K562 (cell line): ENCODE data around the gene CDPF1. TPM values are rescaled to one million over a fixed set of nuclear protein-coding genes. Genes with fewer than 3 reads are reported as not detected.

Experiments
- ATAC-seq: fragments of 200-7000 bp; cut with Tn5 transposase; 3 replicates; pipeline ENCODE4 v1.9.1; 2020; ENCODE audit warnings: moderate library complexity
- BruUV-seq: library from RNA; stranded (reverse); fragments of 400-500 nt; replicated peaks from 2 replicates; lab custom pipeline; 2021; lab: Mats Ljungman, UMichigan
- CTCF ChIA-PET: fragments of 300-600 bp; formaldehyde crosslinking; extraction: SDS; loops from one replicate; lab custom pipeline; 2021; ENCODE audit warnings: low intra/inter-chr PET ratio; lab: Yijun Ruan, JAX
- POLR2A ChIA-PET: fragments of 300-600, 350-650 bp; sonication (Branson Sonifier 250); formaldehyde crosslinking; extraction: SDS; loops from one replicate; lab custom pipeline; 2021; ENCODE audit warnings: antibody characterized with exemption, inconsistent platforms; lab: Yijun Ruan, JAX
- DNase-seq, 4 experiments: peaks; one replicate each; pipeline versions ENCODE4 v3.0.0 to v3.0.0-alpha.2; 2011 to 2018; ENCODE audit warnings: low spot score in 3 of 4, mixed read lengths in 3 of 4; ENCODE audit errors: extremely low read depth in 1 of 4
- FAIRE-seq: peaks from 2 replicates; lab custom pipeline; 2011; peaks lifted over from hg19 to GRCh38; lab: Jason Lieb, UNC
- H2AFZ ChIP-seq: 2 replicates; pipeline ENCODE4 v1.6.0; 2011; ENCODE audit warnings: low read depth, low read length, control low read depth, inconsistent platforms
- H3K27ac ChIP-seq: fragments of 200-600 bp; 3 replicates; pipeline ENCODE4 v1.8.0; 2011; ENCODE audit warnings: low read depth, mild to moderate bottlenecking, control low read depth, inconsistent platforms, low read length, moderate library complexity, mixed read lengths; ENCODE audit errors: extremely low read depth
- H3K27me3 ChIP-seq, 2 experiments: fragments of 300-600 bp in 1 of 2; 2 replicates in 1 of 2; 3 replicates in 1 of 2; pipeline versions ENCODE4 v1.6.0 to v1.8.0; 2011; ENCODE audit warnings: inconsistent platforms in 2 of 2, low read length in 2 of 2, mild to moderate bottlenecking in 1 of 2, mixed read lengths in 1 of 2, moderate library complexity in 1 of 2; ENCODE audit not compliant: control insufficient read depth in 2 of 2, insufficient read depth in 2 of 2
- H3K36me3 ChIP-seq: fragments of 300-600 bp; 3 replicates; pipeline ENCODE4 v1.8.0; 2011; ENCODE audit warnings: mild to moderate bottlenecking, low read length, inconsistent platforms; ENCODE audit not compliant: control insufficient read depth, insufficient read depth
- H3K4me1 ChIP-seq, 2 experiments: fragments of 200-600 bp in 1 of 2; replicated peaks in 1 of 2; 2 replicates in 1 of 2; 3 replicates in 1 of 2; pipeline versions ENCODE4 v1.5.1 to v1.8.0; 2011; ENCODE audit warnings: inconsistent platforms in 2 of 2, low read length in 2 of 2, mild to moderate bottlenecking in 1 of 2, mixed read lengths in 1 of 2, moderate library complexity in 1 of 2; ENCODE audit not compliant: control insufficient read depth in 2 of 2, insufficient read depth in 2 of 2
- H3K4me2 ChIP-seq: 2 replicates; pipeline ENCODE4 v1.6.1; 2011; ENCODE audit warnings: low read length, control low read depth, inconsistent platforms, mixed read lengths; ENCODE audit not compliant: insufficient read depth
- H3K4me3 ChIP-seq: fragments of 200-600 bp; sonication (generic), shearing (Covaris generic); 2 replicates; pipeline ENCODE4 v1.5.1; 2016; ENCODE audit warnings: control low read depth, inconsistent platforms
- H3K79me2 ChIP-seq: fragments of 200-600 bp; 3 replicates; pipeline ENCODE4 v1.8.0; 2011; ENCODE audit warnings: low read length, inconsistent platforms; ENCODE audit not compliant: control insufficient read depth, insufficient read depth
- H3K9ac ChIP-seq, 2 experiments: 2 replicates each; pipeline versions ENCODE4 v1.6.0 to v1.6.1; 2011; ENCODE audit warnings: low read depth in 2 of 2, low read length in 2 of 2, control low read depth in 1 of 2, inconsistent platforms in 1 of 2, mild to moderate bottlenecking in 1 of 2, mixed read lengths in 1 of 2; ENCODE audit not compliant: insufficient read depth in 1 of 2
- H3K9me1 ChIP-seq: one replicate; pipeline ENCODE4 v1.6.0; 2011; ENCODE audit warnings: inconsistent platforms, mild to moderate bottlenecking, low read length, moderate library complexity; ENCODE audit not compliant: control insufficient read depth, insufficient read depth
- H3K9me3 ChIP-seq: replicated peaks from 2 replicates; pipeline ENCODE4 v1.5.1; 2011; ENCODE audit warnings: low read depth, low read length, inconsistent platforms; ENCODE audit not compliant: control insufficient read depth, insufficient read depth
- H4K20me1 ChIP-seq: replicated peaks from 2 replicates; pipeline ENCODE4 v1.6.1; 2011; ENCODE audit warnings: low read length, inconsistent platforms, mixed read lengths; ENCODE audit not compliant: control insufficient read depth, insufficient read depth
- CHCHD3 ChIP-seq: fragments of 250-450 bp; sonication (Bioruptor Pico); IDR thresholded peaks from 2 replicates; pipeline ENCODE4 v2.1.2; 2022; ENCODE audit warnings: mild to moderate bottlenecking
- CTBP1 ChIP-seq: fragments of 450-650 bp; IDR thresholded peaks from 2 replicates; pipeline ENCODE4 v1.6.1; 2016; ENCODE audit warnings: borderline replicate concordance
- PTTG1 ChIP-seq: fragments of 450-650 bp; IDR thresholded peaks from 2 replicates; pipeline ENCODE4 v1.6.1; 2016; ENCODE audit warnings: low read depth, mild to moderate bottlenecking, missing genetic modification characterization, missing compliant biosample characterization
- WGBS: fragments of 100-300 bp; shearing (Covaris generic); methylation state at CpG from one replicate; pipeline ENCODE4 v1.1.6; 2016; ENCODE audit warnings: low coverage, mixed read lengths; ENCODE audit not compliant: insufficient coverage; ENCODE audit errors: missing lambda C conversion rate; 5-methylcytosine and 5-hydroxymethylcytosine counted together
- in situ Hi-C: fragments of 300-500 bp; cut with MboI; formaldehyde crosslinking; loops from 4 replicates; pipeline ENCODE4 v1.15.0; 2018; ENCODE audit warnings: inconsistent platforms, mixed read lengths
- intact Hi-C: fragments of 100-400 bp; cut with micrococcal nuclease; formaldehyde crosslinking; loops from 2 replicates; pipeline ENCODE4 v1.14.2; 2022
- polyA plus RNA-seq, 8 experiments: library from polyadenylated mRNA; depleted of rRNA in 4 of 8; stranded (reverse) in 5 of 8; unstranded in 3 of 8; fragments of >200 nt; fragmentation: Nextera tagmentation in 2 of 8; fragmentation: Illumina TruSeq in 1 of 8; extraction: Ambion mirVana in 2 of 8; extraction: Trizol in 1 of 8; gene quantifications; 2 replicates each; pipeline versions ENCODE4 v1.2.1 to v1.2.3, GENCODE V29; 2011 to 2014; ENCODE audit warnings: inconsistent platforms in 1 of 8, missing spikeins in 1 of 8
- total RNA-seq, 7 experiments: library from RNA; depleted of rRNA in 6 of 7; stranded (reverse); fragments of >200 nt in 6 of 7; fragmentation: Illumina TruSeq in 2 of 7; extraction: Trizol in 2 of 7; gene quantifications; 2 replicates each; pipeline versions ENCODE4 v1.2.1 to v1.2.3, GENCODE V29; 2011 to 2021; ENCODE audit warnings: low replicate concordance in 1 of 7
- TF ChIP-seq, protein P1 (sequence below): conservative IDR thresholded peaks from 2 replicates; pipeline ENCODE4 v1.6.1; 2011; ENCODE audit warnings: low read depth, mild to moderate bottlenecking, low read length; ENCODE audit not compliant: control insufficient read depth
- TF ChIP-seq, protein P2 (sequence below): fragments of 450-650 bp; IDR thresholded peaks from 2 replicates; pipeline ENCODE4 v1.6.1; 2016; ENCODE audit warnings: missing biosample characterization, missing genetic modification characterization

Gene CDPF1
- total and polyA plus RNA-seq, 9 of the 15 experiments (the other 6 are each of a cell fraction or from before 2014, with no cell fraction given) = 0.84 to 19.5 (median 9.1) TPM

DNA sequence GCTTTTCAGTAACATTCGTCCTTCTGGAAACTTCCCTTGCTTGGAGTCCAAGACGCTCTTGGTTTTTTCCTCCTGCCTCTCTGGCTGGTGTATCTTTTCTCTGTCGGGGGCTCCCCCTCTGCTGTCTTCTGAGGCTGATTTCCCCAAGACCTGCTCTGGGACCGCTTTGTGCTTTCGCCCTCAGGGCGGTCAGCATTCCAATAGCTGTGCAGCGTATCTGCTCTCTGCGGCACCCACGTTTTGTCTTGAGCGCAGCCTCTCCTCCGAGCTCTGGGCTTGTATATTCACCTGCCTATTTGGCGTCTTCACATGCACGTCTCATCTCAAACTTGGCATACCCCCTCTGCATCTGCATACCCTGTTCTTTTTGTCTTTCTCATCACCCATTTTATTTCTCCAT, 49.0 kb upstream of the CDPF1 start:
- POLR2A ChIA-PET = interaction anchor here (0.5 to 1.4 kb wide), 3 partner anchors 18 to 151 kb away, joined by 3 read pairs; no protein-coding TSS in a partner anchor
- TF ChIP-seq CTBP1 (no peak), PTTG1 (tag) (no peak), CHCHD3 (CRISPR knock-in tag) (no peak)
- TF ChIP-seq, protein P1, sequence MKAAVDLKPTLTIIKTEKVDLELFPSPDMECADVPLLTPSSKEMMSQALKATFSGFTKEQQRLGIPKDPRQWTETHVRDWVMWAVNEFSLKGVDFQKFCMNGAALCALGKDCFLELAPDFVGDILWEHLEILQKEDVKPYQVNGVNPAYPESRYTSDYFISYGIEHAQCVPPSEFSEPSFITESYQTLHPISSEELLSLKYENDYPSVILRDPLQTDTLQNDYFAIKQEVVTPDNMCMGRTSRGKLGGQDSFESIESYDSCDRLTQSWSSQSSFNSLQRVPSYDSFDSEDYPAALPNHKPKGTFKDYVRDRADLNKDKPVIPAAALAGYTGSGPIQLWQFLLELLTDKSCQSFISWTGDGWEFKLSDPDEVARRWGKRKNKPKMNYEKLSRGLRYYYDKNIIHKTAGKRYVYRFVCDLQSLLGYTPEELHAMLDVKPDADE = no peak
- TF ChIP-seq, protein P2, sequence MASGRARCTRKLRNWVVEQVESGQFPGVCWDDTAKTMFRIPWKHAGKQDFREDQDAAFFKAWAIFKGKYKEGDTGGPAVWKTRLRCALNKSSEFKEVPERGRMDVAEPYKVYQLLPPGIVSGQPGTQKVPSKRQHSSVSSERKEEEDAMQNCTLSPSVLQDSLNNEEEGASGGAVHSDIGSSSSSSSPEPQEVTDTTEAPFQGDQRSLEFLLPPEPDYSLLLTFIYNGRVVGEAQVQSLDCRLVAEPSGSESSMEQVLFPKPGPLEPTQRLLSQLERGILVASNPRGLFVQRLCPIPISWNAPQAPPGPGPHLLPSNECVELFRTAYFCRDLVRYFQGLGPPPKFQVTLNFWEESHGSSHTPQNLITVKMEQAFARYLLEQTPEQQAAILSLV (tag) = no peak
- TF ChIP-seq, all 486 proteins: peak for 0
- H2AFZ ChIP-seq = no peak overlapping the region
- H3K4me2 ChIP-seq = no peak overlapping the region
- CTCF ChIA-PET = no interaction called here
- H3K9ac ChIP-seq = no peak overlapping the region
- H3K36me3 ChIP-seq = peaks cover 27% of the 10 kb centered on the region; the same call in 2 of the 3 replicates
- H3K4me1 ChIP-seq = peaks cover 2 to 19% of the 10 kb centered on the region in 2 experiments; a peak in 4 of 5 replicates
- H4K20me1 ChIP-seq = no peaks in the 10 kb centered on the region
- peaks cover 28% of the 10 kb centered on the region for H3K79me2 ChIP-seq
- intact Hi-C loops (loop anchor here (5.0 kb wide), 1 partner anchor 167 kb away; no protein-coding TSS in a partner anchor), in situ Hi-C loops (no loop called here)
- H3K4me3 ChIP-seq = no peak overlapping the region
- H3K9me1 ChIP-seq = no peaks in the 10 kb centered on the region
- FAIRE-seq = no peak
- H3K27ac ChIP-seq = no peak overlapping the region
- WGBS = 94% methylated on average over 11 of the region's 13 CpGs
- H3K27me3 ChIP-seq = no peaks in the 10 kb centered on the region
- ATAC-seq = no peak
- H3K9me3 ChIP-seq = no peaks in the 10 kb centered on the region
- no peak for DNase-seq
- no TSS peak for BruUV-seq
